Naive thymus-derived CD4-positive, alpha-beta T cell (primary cell): ENCODE data around the gene LTBP2. TPM values are rescaled to one million over a fixed set of nuclear protein-coding genes. Genes with fewer than 3 reads are reported as not detected.
A peak's percentile ranks its signal among the peaks of the same experiment; 100 is the strongest.
"Not testable (repeated sequence)": the region's sequence is repeated elsewhere in the genome, so short reads cannot be mapped to it uniquely, and the experiment has no call there.

ENCODE experiments used
- ATAC-seq: fragments of 150-1000 bp; cut with Tn5 transposase; 2 replicates; pipeline ENCODE4 v1.10.0; 2021; ENCODE audit warnings: mild to moderate bottlenecking, moderate library complexity
- CTCF ChIA-PET: fragments of 350-600 bp; sonication (Branson Sonifier 250); formaldehyde crosslinking; loops from one replicate; lab custom pipeline; 2021; ENCODE audit warnings: antibody characterized with exemption; lab: Charles Lee
- POLR2A ChIA-PET: fragments of 350-600 bp; sonication (Branson Sonifier 250); formaldehyde crosslinking; loops from one replicate; lab custom pipeline; 2021; ENCODE audit warnings: antibody characterized with exemption, inconsistent platforms; lab: Charles Lee
- DNase-seq, 9 donors: peaks; one replicate each; pipeline versions ENCODE4 v3.0.0 to v3.0.0-alpha.2; 2020 to 2022; ENCODE audit warnings: mixed read lengths in 1 of 9
- H3K27ac ChIP-seq: one replicate; pipeline ENCODE4 v1.7.0; 2013; ENCODE audit warnings: mild to moderate bottlenecking, low read depth, low read length, moderate library complexity
- H3K27me3 ChIP-seq, 2 donors: one replicate each; pipeline ENCODE4 v1.7.0; 2013; ENCODE audit warnings: low read length in 2 of 2, mild to moderate bottlenecking in 2 of 2, moderate library complexity in 2 of 2; ENCODE audit not compliant: control insufficient read depth in 2 of 2, insufficient read depth in 2 of 2
- H3K36me3 ChIP-seq, 3 experiments: 1 replicate in 2 of 3; 2 replicates in 1 of 3; pipeline ENCODE4 v1.7.0; 2013; ENCODE audit warnings: low read length in 3 of 3, mild to moderate bottlenecking in 3 of 3, moderate library complexity in 1 of 3; ENCODE audit not compliant: insufficient read depth in 3 of 3, control insufficient read depth in 2 of 3
- H3K4me1 ChIP-seq, 2 donors: one replicate each; pipeline ENCODE4 v1.7.0; 2013; ENCODE audit warnings: low read length in 2 of 2, mild to moderate bottlenecking in 2 of 2, moderate library complexity in 1 of 2; ENCODE audit not compliant: control insufficient read depth in 2 of 2, insufficient read depth in 2 of 2
- H3K4me3 ChIP-seq: 2 replicates; pipeline ENCODE4 v1.7.0; 2013; ENCODE audit warnings: mild to moderate bottlenecking, low read length
- H3K9me3 ChIP-seq, 3 experiments: 1 replicate in 2 of 3; 2 replicates in 1 of 3; pipeline ENCODE4 v1.7.0; 2013; ENCODE audit warnings: low read length in 3 of 3; ENCODE audit not compliant: control insufficient read depth in 2 of 3
- H3K27ac Mint-ChIP-seq, 9 donors: one replicate each; pipeline ENCODE4 v1.8.0; 2020 to 2022; ENCODE audit warnings: mixed read lengths in 9 of 9, mild to moderate bottlenecking in 8 of 9, moderate library complexity in 5 of 9, inconsistent platforms in 2 of 9
- H3K27me3 Mint-ChIP-seq, 5 donors: one replicate each; pipeline ENCODE4 v1.8.0; 2021 to 2022; ENCODE audit warnings: mixed read lengths in 5 of 5, mild to moderate bottlenecking in 1 of 5
- H3K36me3 Mint-ChIP-seq, 5 donors: one replicate each; pipeline ENCODE4 v1.8.0; 2020 to 2022; ENCODE audit warnings: mixed read lengths in 5 of 5, mild to moderate bottlenecking in 3 of 5, inconsistent platforms in 1 of 5
- H3K4me1 Mint-ChIP-seq, 7 donors: one replicate each; pipeline ENCODE4 v1.8.0; 2020 to 2022; ENCODE audit warnings: mixed read lengths in 7 of 7, mild to moderate bottlenecking in 3 of 7, inconsistent platforms in 1 of 7
- H3K4me3 Mint-ChIP-seq, 10 donors: one replicate each; pipeline ENCODE4 v1.8.0; 2020 to 2022; ENCODE audit warnings: mild to moderate bottlenecking in 10 of 10, mixed read lengths in 10 of 10, moderate library complexity in 6 of 10, inconsistent platforms in 2 of 10
- H3K9me3 Mint-ChIP-seq, 11 donors: one replicate each; pipeline ENCODE4 v1.8.0; 2020 to 2022; ENCODE audit warnings: mixed read lengths in 11 of 11, mild to moderate bottlenecking in 4 of 11, inconsistent platforms in 1 of 11, moderate library complexity in 1 of 11
- intact Hi-C, 2 donors: fragments of 100-400 bp; cut with micrococcal nuclease; formaldehyde crosslinking; loops; one replicate each; pipeline ENCODE4 v1.15.1; 2023
- polyA plus RNA-seq, 2 donors: library from polyadenylated mRNA; unstranded; fragments of 300-500 nt; fragmentation: Illumina TruSeq; gene quantifications; one replicate each; pipeline ENCODE4 v1.2.3, GENCODE V29; 2021
- total RNA-seq, 6 experiments: library from RNA in 5 of 6; stranded (reverse) in 5 of 6; gene quantifications; 1 replicate in 5 of 6; 2 replicates in 1 of 6; pipeline ENCODE4 v1.2.3 and lab custom pipeline; 2021 to 2026

The LTBP2 gene
- total and polyA plus RNA-seq, 7 experiments from 2014 or later, result 0.07 to 1.1 (median 0.27) TPM

GRCh38 chr14:74459289-74459946 is 152.6 kb downstream of the LTBP2 start:
- peaks cover 0 to 1% (median 0%) of the 10 kb centered on the region in 7 donors for H3K4me1 Mint-ChIP-seq

GRCh38 chr14:74457565-74457895 is 154.5 kb downstream of the LTBP2 start:
- Mint-ChIP-seq H3K27me3 (peaks cover 8 to 26% (median 16%) of the 10 kb centered on the region in 5 donors), H3K4me3 (peak overlapping the region in 1 of 10 donors; percentile 21), H3K27ac (no peak overlapping the region), H3K9me3 (peaks cover 0 to 15% (median 3%) of the 10 kb centered on the region in 11 donors), H3K36me3 (peaks cover 0 to 10% (median 0%) of the 10 kb centered on the region in 5 donors), H3K4me1 (peaks cover 0 to 1% (median 0%) of the 10 kb centered on the region in 7 donors)
- Histone ChIP-seq H3K27ac (no peak overlapping the region), H3K9me3 (no peaks in the 10 kb centered on the region), H3K36me3 (no peaks in the 10 kb centered on the region), H3K4me1 (no peaks in the 10 kb centered on the region), H3K27me3 (no peaks in the 10 kb centered on the region), H3K4me3 (no peak overlapping the region)
- no peak for ATAC-seq
- DNase-seq, result no peak
- intact Hi-C loops, result no loop called here
- ChIA-PET CTCF (no interaction called here), POLR2A (no interaction called here)

More at GRCh38 chr14:74459289-74459946, 152.6 kb downstream of the LTBP2 start:
- Histone ChIP-seq H3K4me1 (no peaks in the 10 kb centered on the region), H3K27ac (no peak overlapping the region), H3K4me3 (no peak overlapping the region), H3K36me3 (no peaks in the 10 kb centered on the region), H3K9me3 (no peaks in the 10 kb centered on the region), H3K27me3 (no peaks in the 10 kb centered on the region)
- Mint-ChIP-seq H3K9me3 (peaks cover 0 to 9% (median 0%) of the 10 kb centered on the region in 11 donors), H3K27me3 (peaks cover 0 to 21% (median 9%) of the 10 kb centered on the region in 5 donors), H3K27ac (no peak overlapping the region), H3K4me3 (no peak overlapping the region), H3K36me3 (peaks cover 0 to 9% (median 0%) of the 10 kb centered on the region in 5 donors)
- DNase-seq (no peak), ATAC-seq (peak; percentile 52)
- POLR2A ChIA-PET, result no interaction called here
- intact Hi-C loops, result loop anchor here in 1 of 2 donors (1.0 kb wide), 1 partner anchor 33 kb away; no protein-coding TSS in a partner anchor
- CTCF ChIA-PET, result no interaction called here

- H3K27me3 ChIP-seq, result no peaks in the 10 kb centered on the region
- intact Hi-C loops, result no loop called here
- H3K27me3 Mint-ChIP-seq, result peaks cover 10 to 26% (median 16%) of the 10 kb centered on the region in 5 donors
- H3K4me1 ChIP-seq, result no peaks in the 10 kb centered on the region
- peaks cover 0 to 13% (median 0%) of the 10 kb centered on the region in 5 donors for H3K36me3 Mint-ChIP-seq
- H3K27ac Mint-ChIP-seq, result no peak overlapping the region
- no peak overlapping the region for H3K4me3 ChIP-seq
- ChIA-PET CTCF (no interaction called here), POLR2A (no interaction called here)
- peak overlapping the region in 1 of 10 donors; percentile 21 for H3K4me3 Mint-ChIP-seq
- DNase-seq, result no peak
- peaks cover 0 to 18% (median 5%) of the 10 kb centered on the region in 11 donors for H3K9me3 Mint-ChIP-seq
- peaks cover 0 to 1% (median 0%) of the 10 kb centered on the region in 7 donors for H3K4me1 Mint-ChIP-seq
- no peak overlapping the region for H3K27ac ChIP-seq
- no peak for ATAC-seq
- no peaks in the 10 kb centered on the region for H3K36me3 ChIP-seq
- H3K9me3 ChIP-seq, result no peaks in the 10 kb centered on the region
These were observed 155.1 kb downstream of the LTBP2 start for GRCh38 chr14:74456684-74457564.

- Mint-ChIP-seq H3K27me3 (peaks cover 5 to 30% (median 10%) of the 10 kb centered on the region in 5 donors), H3K36me3 (peaks cover 0 to 13% (median 0%) of the 10 kb centered on the region in 5 donors), H3K9me3 (peaks cover 0 to 18% (median 5%) of the 10 kb centered on the region in 11 donors)
- POLR2A ChIA-PET, intact Hi-C loops, H3K27ac ChIP-seq, DNase-seq, H3K4me1 ChIP-seq, CTCF ChIA-PET, H3K4me1 Mint-ChIP-seq, H3K4me3 ChIP-seq, H3K36me3 ChIP-seq, ATAC-seq, H3K27me3 ChIP-seq, H3K4me3 Mint-ChIP-seq, H3K27ac Mint-ChIP-seq, H3K9me3 ChIP-seq: not testable (repeated sequence)
These were observed 157.6 kb downstream of the LTBP2 start for GRCh38 chr14:74454397-74454796.

Other genes with a start within 250 kb of the LTBP2 start
- under 1 TPM in 1 of 5 experiments, not detected in 4; 0.16 TPM for gene SYNDIG1L, start 186.0 kb downstream of the LTBP2 start, total RNA-seq
- not detected for gene SYNDIG1L, start 186.0 kb downstream of the LTBP2 start, polyA plus RNA-seq
- 100 to 1,000 TPM in 1 of 5 experiments, 10 to 100 TPM in 4; 37.9 to 108 (median 56.3) TPM for gene NPC2, start 118.9 kb downstream of the LTBP2 start, total RNA-seq
- gene NPC2, start 118.9 kb downstream of the LTBP2 start, polyA plus RNA-seq, result 10 to 100 TPM; 66.9 to 71.3 TPM
- 10 to 100 TPM; 13.9 to 39.5 (median 25.2) TPM for gene ISCA2, start 118.5 kb downstream of the LTBP2 start, total RNA-seq
- 100 to 1,000 TPM in 1 of 2 donors, 10 to 100 TPM in 1; 69.2 to 106 TPM for gene ISCA2, start 118.5 kb downstream of the LTBP2 start, polyA plus RNA-seq
- gene AREL1, start 100.8 kb upstream of the LTBP2 start, total RNA-seq, result 10 to 100 TPM; 35.6 to 52.0 (median 43.5) TPM
- 10 to 100 TPM; 16.1 to 25.9 TPM for gene AREL1, start 100.8 kb upstream of the LTBP2 start, polyA plus RNA-seq
- 10 to 100 TPM; 36.5 to 66.6 (median 60.8) TPM for gene FCF1, start 100.9 kb upstream of the LTBP2 start, total RNA-seq
- 10 to 100 TPM; 34.6 to 35.5 TPM for gene FCF1, start 100.9 kb upstream of the LTBP2 start, polyA plus RNA-seq
- 100 to 1,000 TPM in 3 of 5 experiments, 10 to 100 TPM in 2; 84.7 to 119 (median 109) TPM for gene YLPM1, start 151.1 kb upstream of the LTBP2 start, total RNA-seq
- 10 to 100 TPM; 13.5 to 26.8 TPM for gene YLPM1, start 151.1 kb upstream of the LTBP2 start, polyA plus RNA-seq